ENCODE results near the gene EPGN.

- no peak for TF ChIP-seq MAX (IDR thresholded peaks at IDR 0.05; ENCODE audit: insufficient read depth, insufficient read length)
- no peak for TF ChIP-seq POLR2A (IDR thresholded peaks at IDR 0.05; ENCODE audit: low read depth, low read length)
- TF ChIP-seq, protein P1, sequence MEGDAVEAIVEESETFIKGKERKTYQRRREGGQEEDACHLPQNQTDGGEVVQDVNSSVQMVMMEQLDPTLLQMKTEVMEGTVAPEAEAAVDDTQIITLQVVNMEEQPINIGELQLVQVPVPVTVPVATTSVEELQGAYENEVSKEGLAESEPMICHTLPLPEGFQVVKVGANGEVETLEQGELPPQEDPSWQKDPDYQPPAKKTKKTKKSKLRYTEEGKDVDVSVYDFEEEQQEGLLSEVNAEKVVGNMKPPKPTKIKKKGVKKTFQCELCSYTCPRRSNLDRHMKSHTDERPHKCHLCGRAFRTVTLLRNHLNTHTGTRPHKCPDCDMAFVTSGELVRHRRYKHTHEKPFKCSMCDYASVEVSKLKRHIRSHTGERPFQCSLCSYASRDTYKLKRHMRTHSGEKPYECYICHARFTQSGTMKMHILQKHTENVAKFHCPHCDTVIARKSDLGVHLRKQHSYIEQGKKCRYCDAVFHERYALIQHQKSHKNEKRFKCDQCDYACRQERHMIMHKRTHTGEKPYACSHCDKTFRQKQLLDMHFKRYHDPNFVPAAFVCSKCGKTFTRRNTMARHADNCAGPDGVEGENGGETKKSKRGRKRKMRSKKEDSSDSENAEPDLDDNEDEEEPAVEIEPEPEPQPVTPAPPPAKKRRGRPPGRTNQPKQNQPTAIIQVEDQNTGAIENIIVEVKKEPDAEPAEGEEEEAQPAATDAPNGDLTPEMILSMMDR (IDR thresholded peaks at IDR 0.05; ENCODE audit: extremely low read depth in 1 of 2, insufficient read depth in 1 of 2, low read depth in 1 of 2, low read length in 2 of 2) = no peak
- no peak for TF ChIP-seq EZH2 (IDR thresholded peaks at IDR 0.05; ENCODE audit: borderline replicate concordance, low read depth, low read length, severe bottlenecking)
- TF ChIP-seq POLR2AphosphoS5 (IDR thresholded peaks at IDR 0.05; ENCODE audit: insufficient read depth, low read depth, low read length) = no peak
These were observed 35.8 kb downstream of the EPGN start for GRCh38 chr4:74344031-74344430.
